K562 (cell line): ENCODE measurements around the gene PXK. TPM values are rescaled to one million over a fixed set of nuclear protein-coding genes. Genes with fewer than 3 reads are reported as not detected.

Source experiments
- ATAC-seq: fragments of 200-7000 bp; cut with Tn5 transposase; 3 replicates; pipeline ENCODE4 v1.9.1; 2020; ENCODE audit warnings: moderate library complexity
- BruUV-seq: library from RNA; stranded (reverse); fragments of 400-500 nt; replicated peaks from 2 replicates; lab custom pipeline; 2021; lab: Mats Ljungman, UMichigan
- CTCF ChIA-PET: fragments of 300-600 bp; formaldehyde crosslinking; extraction: SDS; loops from one replicate; lab custom pipeline; 2021; ENCODE audit warnings: low intra/inter-chr PET ratio; lab: Yijun Ruan, JAX
- POLR2A ChIA-PET: fragments of 300-600, 350-650 bp; sonication (Branson Sonifier 250); formaldehyde crosslinking; extraction: SDS; loops from one replicate; lab custom pipeline; 2021; ENCODE audit warnings: antibody characterized with exemption, inconsistent platforms; lab: Yijun Ruan, JAX
- DNase-seq, 4 experiments: peaks; one replicate each; pipeline versions ENCODE4 v3.0.0 to v3.0.0-alpha.2; 2011 to 2018; ENCODE audit warnings: low spot score in 3 of 4, mixed read lengths in 3 of 4; ENCODE audit errors: extremely low read depth in 1 of 4
- FAIRE-seq: peaks from 2 replicates; lab custom pipeline; 2011; peaks lifted over from hg19 to GRCh38; lab: Jason Lieb, UNC
- H2AFZ ChIP-seq: 2 replicates; pipeline ENCODE4 v1.6.0; 2011; ENCODE audit warnings: low read depth, low read length, control low read depth, inconsistent platforms
- H3K27ac ChIP-seq: fragments of 200-600 bp; 3 replicates; pipeline ENCODE4 v1.8.0; 2011; ENCODE audit warnings: low read depth, mild to moderate bottlenecking, control low read depth, inconsistent platforms, low read length, moderate library complexity, mixed read lengths; ENCODE audit errors: extremely low read depth
- H3K27me3 ChIP-seq, 2 experiments: fragments of 300-600 bp in 1 of 2; 2 replicates in 1 of 2; 3 replicates in 1 of 2; pipeline versions ENCODE4 v1.6.0 to v1.8.0; 2011; ENCODE audit warnings: inconsistent platforms in 2 of 2, low read length in 2 of 2, mild to moderate bottlenecking in 1 of 2, mixed read lengths in 1 of 2, moderate library complexity in 1 of 2; ENCODE audit not compliant: control insufficient read depth in 2 of 2, insufficient read depth in 2 of 2
- H3K36me3 ChIP-seq: fragments of 300-600 bp; 3 replicates; pipeline ENCODE4 v1.8.0; 2011; ENCODE audit warnings: mild to moderate bottlenecking, low read length, inconsistent platforms; ENCODE audit not compliant: control insufficient read depth, insufficient read depth
- H3K4me1 ChIP-seq, 2 experiments: fragments of 200-600 bp in 1 of 2; replicated peaks in 1 of 2; 2 replicates in 1 of 2; 3 replicates in 1 of 2; pipeline versions ENCODE4 v1.5.1 to v1.8.0; 2011; ENCODE audit warnings: inconsistent platforms in 2 of 2, low read length in 2 of 2, mild to moderate bottlenecking in 1 of 2, mixed read lengths in 1 of 2, moderate library complexity in 1 of 2; ENCODE audit not compliant: control insufficient read depth in 2 of 2, insufficient read depth in 2 of 2
- H3K4me2 ChIP-seq: 2 replicates; pipeline ENCODE4 v1.6.1; 2011; ENCODE audit warnings: low read length, control low read depth, inconsistent platforms, mixed read lengths; ENCODE audit not compliant: insufficient read depth
- H3K4me3 ChIP-seq: fragments of 200-600 bp; sonication (generic), shearing (Covaris generic); 2 replicates; pipeline ENCODE4 v1.5.1; 2016; ENCODE audit warnings: control low read depth, inconsistent platforms
- H3K79me2 ChIP-seq: fragments of 200-600 bp; 3 replicates; pipeline ENCODE4 v1.8.0; 2011; ENCODE audit warnings: low read length, inconsistent platforms; ENCODE audit not compliant: control insufficient read depth, insufficient read depth
- H3K9ac ChIP-seq, 2 experiments: 2 replicates each; pipeline versions ENCODE4 v1.6.0 to v1.6.1; 2011; ENCODE audit warnings: low read depth in 2 of 2, low read length in 2 of 2, control low read depth in 1 of 2, inconsistent platforms in 1 of 2, mild to moderate bottlenecking in 1 of 2, mixed read lengths in 1 of 2; ENCODE audit not compliant: insufficient read depth in 1 of 2
- H3K9me1 ChIP-seq: one replicate; pipeline ENCODE4 v1.6.0; 2011; ENCODE audit warnings: inconsistent platforms, mild to moderate bottlenecking, low read length, moderate library complexity; ENCODE audit not compliant: control insufficient read depth, insufficient read depth
- H3K9me3 ChIP-seq: replicated peaks from 2 replicates; pipeline ENCODE4 v1.5.1; 2011; ENCODE audit warnings: low read depth, low read length, inconsistent platforms; ENCODE audit not compliant: control insufficient read depth, insufficient read depth
- H4K20me1 ChIP-seq: replicated peaks from 2 replicates; pipeline ENCODE4 v1.6.1; 2011; ENCODE audit warnings: low read length, inconsistent platforms, mixed read lengths; ENCODE audit not compliant: control insufficient read depth, insufficient read depth
- BRF1 ChIP-seq: IDR thresholded peaks from 3 replicates; pipeline ENCODE4 v1.6.1; 2011; ENCODE audit warnings: borderline replicate concordance, mild to moderate bottlenecking; ENCODE audit not compliant: insufficient read length; ENCODE audit errors: extremely low read depth
- DDX20 ChIP-seq: fragments of 450-650 bp; IDR thresholded peaks from 2 replicates; pipeline ENCODE4 v1.6.1; 2016; ENCODE audit warnings: missing genetic modification characterization, low read depth, mild to moderate bottlenecking, missing compliant biosample characterization, moderate library complexity
- FOXJ2 ChIP-seq: fragments of 200-800 bp; sonication (Bioruptor generic); IDR thresholded peaks from 2 replicates; pipeline ENCODE4 v1.6.1; 2016; ENCODE audit warnings: missing genetic modification characterization, missing compliant biosample characterization
- GABPA ChIP-seq: fragments of 200-800 bp; sonication (Bioruptor generic); conservative IDR thresholded peaks from 2 replicates; pipeline ENCODE4 v1.6.1; 2016; ENCODE audit warnings: low read depth, missing genetic modification characterization, missing compliant biosample characterization
- GTF2F1 ChIP-seq: IDR thresholded peaks from 2 replicates; pipeline ENCODE4 v1.6.1; 2011; ENCODE audit warnings: low read depth, low read length, improper control_type of control experiment
- KAT8 ChIP-seq: fragments of 450-650 bp; IDR thresholded peaks from 2 replicates; pipeline ENCODE4 v1.6.1; 2016; ENCODE audit warnings: low read depth, mild to moderate bottlenecking
- NFIX ChIP-seq: fragments of 250-450 bp; sonication (Bioruptor Pico); IDR thresholded peaks from 2 replicates; pipeline ENCODE4 v1.4.0; 2020; ENCODE audit warnings: low read depth, mild to moderate bottlenecking, moderate library complexity
- SMAD1 ChIP-seq: fragments of 150-350 bp; IDR thresholded peaks from 2 replicates; pipeline ENCODE4 v1.6.1; 2014; ENCODE audit warnings: low read length, low read depth; ENCODE audit not compliant: partially characterized antibody
- SRSF7 ChIP-seq: fragments of 200-400 bp; formaldehyde crosslinking; optimal IDR thresholded peaks from 2 replicates; pipeline ENCODE3; 2017; ENCODE audit warnings: mild to moderate bottlenecking, low read depth, low read length
- U2AF1 ChIP-seq: fragments of 200-400 bp; formaldehyde crosslinking; optimal IDR thresholded peaks from 2 replicates; pipeline ENCODE3; 2017; ENCODE audit warnings: mild to moderate bottlenecking, low read depth, low read length, moderate library complexity
- ZBTB8A ChIP-seq: fragments of 450-650 bp; IDR thresholded peaks from 2 replicates; pipeline ENCODE4 v1.6.1; 2018; ENCODE audit warnings: mild to moderate bottlenecking, moderate library complexity; ENCODE audit not compliant: partially characterized antibody
- ZNF655 ChIP-seq: fragments of 250-450 bp; sonication (Bioruptor Pico); IDR thresholded peaks from 2 replicates; pipeline ENCODE4 v1.5.0; 2021
- WGBS: fragments of 100-300 bp; shearing (Covaris generic); methylation state at CpG from one replicate; pipeline ENCODE4 v1.1.6; 2016; ENCODE audit warnings: low coverage, mixed read lengths; ENCODE audit not compliant: insufficient coverage; ENCODE audit errors: missing lambda C conversion rate; 5-methylcytosine and 5-hydroxymethylcytosine counted together
- in situ Hi-C: fragments of 300-500 bp; cut with MboI; formaldehyde crosslinking; loops from 4 replicates; pipeline ENCODE4 v1.15.0; 2018; ENCODE audit warnings: inconsistent platforms, mixed read lengths
- intact Hi-C: fragments of 100-400 bp; cut with micrococcal nuclease; formaldehyde crosslinking; loops from 2 replicates; pipeline ENCODE4 v1.14.2; 2022
- polyA plus RNA-seq, 8 experiments: library from polyadenylated mRNA; depleted of rRNA in 4 of 8; stranded (reverse) in 5 of 8; unstranded in 3 of 8; fragments of >200 nt; fragmentation: Nextera tagmentation in 2 of 8; fragmentation: Illumina TruSeq in 1 of 8; extraction: Ambion mirVana in 2 of 8; extraction: Trizol in 1 of 8; gene quantifications; 2 replicates each; pipeline versions ENCODE4 v1.2.1 to v1.2.3, GENCODE V29; 2011 to 2014; ENCODE audit warnings: inconsistent platforms in 1 of 8, missing spikeins in 1 of 8
- total RNA-seq, 7 experiments: library from RNA; depleted of rRNA in 6 of 7; stranded (reverse); fragments of >200 nt in 6 of 7; fragmentation: Illumina TruSeq in 2 of 7; extraction: Trizol in 2 of 7; gene quantifications; 2 replicates each; pipeline versions ENCODE4 v1.2.1 to v1.2.3, GENCODE V29; 2011 to 2021; ENCODE audit warnings: low replicate concordance in 1 of 7
- TF ChIP-seq, protein P1 (sequence below): sonication (generic); formaldehyde crosslinking; IDR thresholded peaks from 2 replicates; pipeline ENCODE4 v1.8.0; 2022; ENCODE audit warnings: missing genetic modification reagents, mild to moderate bottlenecking, moderate library complexity, borderline replicate concordance

Gene PXK
- total and polyA plus RNA-seq, 9 of the 15 experiments (the other 6 are each of a cell fraction or from before 2014, with no cell fraction given): 3.3 to 19.9 (median 11.3) TPM

DNA sequence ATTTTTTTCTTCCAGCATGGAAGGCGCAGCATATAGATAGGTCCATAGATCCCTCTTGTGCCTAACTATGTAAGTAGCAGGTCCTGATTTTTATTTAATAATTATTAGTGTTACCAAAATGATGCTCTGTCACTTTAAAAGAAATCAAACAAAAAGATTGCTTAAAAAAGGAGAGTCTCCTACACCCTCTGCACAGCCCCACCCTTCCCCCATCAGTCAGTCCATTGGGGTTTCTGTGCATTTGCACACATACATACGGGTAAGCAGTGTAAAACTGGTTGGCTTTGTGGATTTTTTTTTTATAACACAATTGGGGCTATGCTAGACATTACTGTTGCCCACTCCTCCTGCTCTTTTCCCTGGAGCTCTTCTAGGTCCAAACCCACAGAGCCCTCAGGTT, 33.6 kb upstream of the PXK start:
- H3K9ac ChIP-seq: no peak overlapping the region
- no peaks in the 10 kb centered on the region for H3K4me1 ChIP-seq
- in situ Hi-C loops (no loop called here), intact Hi-C loops (loop anchor here (5.0 kb wide), 1 partner anchor 62 kb away; the partner anchor contains the start of gene ABHD6)
- WGBS: 4% methylated on average over 2 of the region's 2 CpGs
- ATAC-seq: no peak
- no peak for TF ChIP-seq ZBTB8A
- TF ChIP-seq SRSF7: no peak
- TF ChIP-seq NFIX (CRISPR knock-in tag): no peak
- no peak for TF ChIP-seq KAT8
- TF ChIP-seq DDX20 (tag): no peak
- no peak for TF ChIP-seq GABPA (tag)
- no peak for TF ChIP-seq FOXJ2 (tag)
- no peak for TF ChIP-seq U2AF1
- no peak for TF ChIP-seq ZNF655 (CRISPR knock-in tag)
- no peak for TF ChIP-seq GTF2F1
- TF ChIP-seq, protein P1, sequence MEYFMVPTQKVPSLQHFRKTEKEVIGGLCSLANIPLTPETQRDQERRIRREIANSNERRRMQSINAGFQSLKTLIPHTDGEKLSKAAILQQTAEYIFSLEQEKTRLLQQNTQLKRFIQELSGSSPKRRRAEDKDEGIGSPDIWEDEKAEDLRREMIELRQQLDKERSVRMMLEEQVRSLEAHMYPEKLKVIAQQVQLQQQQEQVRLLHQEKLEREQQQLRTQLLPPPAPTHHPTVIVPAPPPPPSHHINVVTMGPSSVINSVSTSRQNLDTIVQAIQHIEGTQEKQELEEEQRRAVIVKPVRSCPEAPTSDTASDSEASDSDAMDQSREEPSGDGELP: no peak
- no peak for TF ChIP-seq BRF1
- TF ChIP-seq SMAD1: no peak
- no TSS peak for BruUV-seq
- no peak overlapping the region for H2AFZ ChIP-seq
- DNase-seq: no peak
- H4K20me1 ChIP-seq: no peaks in the 10 kb centered on the region
- CTCF ChIA-PET: interaction anchor here (1.0 to 2.4 kb wide), 2 partner anchors 111 to 121 kb away, joined by 3 to 27 read pairs; no protein-coding TSS in a partner anchor
- H3K9me1 ChIP-seq: no peaks in the 10 kb centered on the region
- H3K4me2 ChIP-seq: no peak overlapping the region
- POLR2A ChIA-PET: no interaction called here
- H3K79me2 ChIP-seq: no peaks in the 10 kb centered on the region
- H3K27ac ChIP-seq: no peak overlapping the region
- peaks cover 0 to 21% of the 10 kb centered on the region in 2 experiments; a peak in 2 of 5 replicates for H3K27me3 ChIP-seq
- H3K4me3 ChIP-seq: no peak overlapping the region
- H3K9me3 ChIP-seq: peaks cover 5% of the 10 kb centered on the region; the same call in 1 of the 2 replicates
- H3K36me3 ChIP-seq: no peaks in the 10 kb centered on the region
- FAIRE-seq: no peak
